Natural killer cell (primary cell): ENCODE data around the gene WNT2B. TPM values are rescaled to one million over a fixed set of nuclear protein-coding genes. Genes with fewer than 3 reads are reported as not detected.

ENCODE experiments used
- ATAC-seq, 3 donors: fragments of 150-1000 bp in 2 of 3; fragments of 200-7000 bp in 1 of 3; cut with Tn5 transposase; 1 replicate in 1 of 3; 2 replicates in 2 of 3; pipeline ENCODE4 v1.10.0; 2021; ENCODE audit warnings: mild to moderate bottlenecking in 2 of 3, moderate library complexity in 2 of 3
- DNase-seq, 2 donors: peaks; one replicate each; pipeline versions ENCODE4 v3.0.0 to v3.0.0-alpha.2; 2013 to 2021; ENCODE audit warnings: mixed read lengths in 1 of 2
- H3K27ac ChIP-seq: one replicate; pipeline ENCODE4 v1.5.1; 2013; ENCODE audit warnings: mild to moderate bottlenecking, low read length
- H3K27me3 ChIP-seq: one replicate; pipeline ENCODE4 v1.6.1; 2013; ENCODE audit warnings: low read length; ENCODE audit not compliant: control insufficient read depth, insufficient read depth
- H3K36me3 ChIP-seq: one replicate; pipeline ENCODE4 v1.6.1; 2013; ENCODE audit warnings: low read length; ENCODE audit not compliant: control insufficient read depth, insufficient read depth
- H3K4me1 ChIP-seq: one replicate; pipeline ENCODE4 v1.6.1; 2013; ENCODE audit warnings: low read length; ENCODE audit not compliant: control insufficient read depth, insufficient read depth
- H3K4me3 ChIP-seq: one replicate; pipeline ENCODE4 v1.5.1; 2013; ENCODE audit warnings: low read length
- H3K9me3 ChIP-seq: one replicate; pipeline ENCODE4 v1.6.1; 2013; ENCODE audit warnings: low read length; ENCODE audit not compliant: control insufficient read depth, insufficient read depth
- H3K27ac Mint-ChIP-seq, 2 donors: one replicate each; pipeline ENCODE4 v1.8.0; 2022; ENCODE audit warnings: mild to moderate bottlenecking in 2 of 2, mixed read lengths in 2 of 2, moderate library complexity in 1 of 2
- H3K27me3 Mint-ChIP-seq, 2 donors: one replicate each; pipeline ENCODE4 v1.8.0; 2022; ENCODE audit warnings: low read depth in 2 of 2, mixed read lengths in 2 of 2
- H3K36me3 Mint-ChIP-seq: one replicate; pipeline ENCODE4 v1.8.0; 2022; ENCODE audit warnings: mixed read lengths
- H3K4me1 Mint-ChIP-seq, 2 donors: one replicate each; pipeline ENCODE4 v1.8.0; 2022; ENCODE audit warnings: mixed read lengths in 2 of 2
- H3K4me3 Mint-ChIP-seq: one replicate; pipeline ENCODE4 v1.8.0; 2022; ENCODE audit warnings: mild to moderate bottlenecking, moderate library complexity, mixed read lengths
- H3K9me3 Mint-ChIP-seq, 2 donors: one replicate each; pipeline ENCODE4 v1.8.0; 2022; ENCODE audit warnings: mixed read lengths in 2 of 2
- CTCF ChIP-seq: fragments of 200-600 bp; IDR thresholded peaks from one replicate; pipeline ENCODE4 v1.8.0; 2022; ENCODE audit warnings: antibody characterized with exemption
- whole genome bisulfite sequencing: methylation state at CpG from one replicate; pipeline ENCODE4 v1.1.7; 2013; ENCODE audit warnings: missing lambda C conversion rate; ENCODE audit not compliant: insufficient coverage; 5-methylcytosine and 5-hydroxymethylcytosine counted together
- intact Hi-C: fragments of 100-400 bp; cut with micrococcal nuclease; formaldehyde crosslinking; loops from one replicate; pipeline ENCODE4 v1.14.2; 2022
- total RNA-seq, 4 donors: library from RNA; stranded (reverse); fragments of 120-200 nt in 1 of 4; gene quantifications; one replicate each; pipeline versions ENCODE4 v1.2.3 to v1.2.4, GENCODE V29; 2013 to 2022

WNT2B gene
- total RNA-seq, 3 donors from 2014 or later (not counting 1 experiment from before 2014, with no cell fraction given), result 0.16 to 0.20 (median 0.18) TPM

GRCh38 chr1:112530832-112531231 is 22.1 kb downstream of the WNT2B start:
- Histone ChIP-seq H3K27ac (no peak overlapping the region), H3K4me3 (no peak overlapping the region), H3K9me3 (no peaks in the 10 kb centered on the region), H3K27me3 (no peaks in the 10 kb centered on the region), H3K36me3 (no peaks in the 10 kb centered on the region), H3K4me1 (no peaks in the 10 kb centered on the region)
- Mint-ChIP-seq H3K4me1 (no peaks in the 10 kb centered on the region), H3K27ac (no peak overlapping the region), H3K4me3 (no peak overlapping the region), H3K27me3 (no peaks in the 10 kb centered on the region), H3K36me3 (no peaks in the 10 kb centered on the region), H3K9me3 (no peaks in the 10 kb centered on the region)
- DNase-seq (no peak), ATAC-seq (no peak)
- intact Hi-C loops, result no loop called here
- no peak for TF ChIP-seq CTCF

- no peak overlapping the region for H3K4me3 ChIP-seq
- ATAC-seq (no peak), DNase-seq (no peak)
- H3K9me3 Mint-ChIP-seq, result no peaks in the 10 kb centered on the region
- no peak for TF ChIP-seq CTCF
- no peaks in the 10 kb centered on the region for H3K27me3 Mint-ChIP-seq
- H3K27me3 ChIP-seq, result no peaks in the 10 kb centered on the region
- H3K4me1 Mint-ChIP-seq, result no peaks in the 10 kb centered on the region
- no peak overlapping the region for H3K4me3 Mint-ChIP-seq
- intact Hi-C loops, result no loop called here
- H3K27ac ChIP-seq, result no peak overlapping the region
- 97% methylated on average over 4 of the region's 4 CpGs for WGBS
- no peaks in the 10 kb centered on the region for H3K36me3 Mint-ChIP-seq
- no peaks in the 10 kb centered on the region for H3K9me3 ChIP-seq
- no peak overlapping the region for H3K27ac Mint-ChIP-seq
- no peaks in the 10 kb centered on the region for H3K36me3 ChIP-seq
- no peaks in the 10 kb centered on the region for H3K4me1 ChIP-seq
These were observed 23.3 kb downstream of the WNT2B start for GRCh38 chr1:112532064-112532463.

GRCh38 chr1:112533029-112533428 is 24.3 kb downstream of the WNT2B start:
- ATAC-seq, result no peak
- Mint-ChIP-seq H3K4me1 (no peaks in the 10 kb centered on the region), H3K27me3 (no peaks in the 10 kb centered on the region), H3K4me3 (no peak overlapping the region), H3K9me3 (no peaks in the 10 kb centered on the region), H3K27ac (no peak overlapping the region), H3K36me3 (no peaks in the 10 kb centered on the region)
- Histone ChIP-seq H3K4me1 (no peaks in the 10 kb centered on the region), H3K36me3 (no peaks in the 10 kb centered on the region), H3K4me3 (no peak overlapping the region), H3K9me3 (no peaks in the 10 kb centered on the region), H3K27me3 (no peaks in the 10 kb centered on the region), H3K27ac (no peak overlapping the region)
- 93% methylated on average over 6 of the region's 6 CpGs for WGBS
- DNase-seq, result no peak
- no peak for TF ChIP-seq CTCF
- intact Hi-C loops, result no loop called here

- Histone ChIP-seq H3K9me3 (no peaks in the 10 kb centered on the region), H3K36me3 (peaks cover 4% of the 10 kb centered on the region), H3K4me3 (no peak overlapping the region), H3K27ac (no peak overlapping the region), H3K4me1 (no peaks in the 10 kb centered on the region), H3K27me3 (no peaks in the 10 kb centered on the region)
- no peak for ATAC-seq
- H3K27me3 Mint-ChIP-seq, result no peaks in the 10 kb centered on the region
- H3K27ac Mint-ChIP-seq, result no peak overlapping the region
- 94% methylated on average over 2 of the region's 2 CpGs for WGBS
- no peaks in the 10 kb centered on the region for H3K4me1 Mint-ChIP-seq
- H3K9me3 Mint-ChIP-seq, result no peaks in the 10 kb centered on the region
- TF ChIP-seq CTCF, result no peak
- no peak overlapping the region for H3K4me3 Mint-ChIP-seq
- no peaks in the 10 kb centered on the region for H3K36me3 Mint-ChIP-seq
- intact Hi-C loops, result no loop called here
- DNase-seq, result no peak
These were observed 27.8 kb downstream of the WNT2B start for GRCh38 chr1:112536561-112536960.
